GM18519 (cell line): Measurements from ENCODE around the gene TTPAL.

Experiments
- ATAC-seq: cut with Tn5 transposase; IDR thresholded peaks from one replicate; pipeline ENCODE4 v1.9.1; 2021; ENCODE audit warnings: mild to moderate bottlenecking, moderate library complexity; ENCODE audit not compliant: unreplicated experiment, low FRiP score

The TTPAL gene

GRCh38 chr20:44439318-44439717 lies 36.4 kb upstream of the TTPAL start:
- no peak for ATAC-seq

DNA sequence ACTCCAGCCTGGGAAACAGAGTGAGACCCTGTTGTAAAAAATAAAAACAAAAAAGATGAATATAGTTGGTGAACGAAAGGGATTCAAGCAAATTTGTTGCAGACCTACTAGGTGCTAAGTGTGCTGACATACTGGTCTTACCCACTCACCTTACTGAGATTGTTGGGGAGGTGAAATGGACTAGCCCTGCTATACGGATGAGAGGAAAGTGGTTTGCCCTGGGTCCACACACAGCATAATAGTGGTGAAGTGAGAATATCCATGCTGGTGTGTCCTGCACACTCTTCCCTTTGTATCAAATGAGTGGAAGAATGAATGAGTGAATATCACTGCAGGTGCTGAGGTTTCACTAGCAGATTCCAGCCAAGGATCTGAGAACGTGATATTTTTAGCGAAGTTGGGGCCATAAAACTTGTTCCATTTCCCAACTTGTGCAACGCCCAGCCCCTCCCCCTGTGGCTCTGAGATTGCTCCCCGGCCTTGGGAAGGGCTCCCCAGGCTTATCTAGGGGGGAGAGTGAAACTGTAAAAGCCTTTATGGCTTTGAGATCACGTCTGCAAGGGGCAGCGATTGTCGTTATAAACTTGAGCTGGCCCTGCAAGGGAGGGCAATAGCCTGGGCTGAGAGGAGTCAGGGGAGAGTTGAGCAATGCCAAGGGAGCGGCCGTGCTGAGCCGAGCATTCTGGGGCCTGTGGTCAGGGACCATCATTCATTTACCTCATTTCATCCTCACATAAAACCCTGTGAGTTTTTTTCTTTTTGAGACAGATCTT lies 33.2 kb upstream of the TTPAL start:
- ATAC-seq, result no peak

- no peak for ATAC-seq
Measured at GRCh38 chr20:44445742-44446710, 29.6 kb upstream of the TTPAL start.

DNA sequence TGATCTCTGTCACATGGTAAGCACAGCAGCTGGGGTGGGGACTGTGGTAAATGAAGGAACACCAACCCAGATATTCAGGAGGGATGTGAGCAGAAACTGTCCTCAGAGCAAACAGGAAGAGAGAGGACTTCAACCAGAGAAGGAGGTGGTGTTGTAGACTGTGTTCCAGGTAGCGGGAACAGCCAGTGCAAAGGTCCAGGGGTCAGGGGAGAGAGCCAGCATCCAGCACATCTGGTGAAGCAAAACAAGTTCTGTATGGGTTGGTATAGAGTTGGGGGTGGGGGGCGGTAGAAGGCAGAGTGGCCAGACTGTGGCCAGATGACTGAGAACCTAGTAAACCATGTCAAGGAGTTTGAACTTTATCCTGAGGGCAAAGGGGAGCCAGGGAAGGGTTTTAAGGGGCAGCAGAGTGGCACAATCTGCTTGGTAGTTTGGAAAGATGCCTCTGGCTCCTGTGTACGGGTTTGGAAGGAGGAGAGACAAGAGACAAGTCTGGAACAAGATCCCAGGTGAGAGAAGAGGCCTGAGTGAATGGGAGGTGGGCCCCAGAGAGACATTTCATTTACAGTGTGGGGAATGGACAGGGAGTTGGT lies 27.8 kb upstream of the TTPAL start:
- ATAC-seq, result no peak

GRCh38 chr20:44448753-44449546 lies 26.7 kb upstream of the TTPAL start:
- ATAC-seq, result no peak

GRCh38 chr20:44449864-44450263 lies 25.8 kb upstream of the TTPAL start:
- no peak for ATAC-seq

DNA sequence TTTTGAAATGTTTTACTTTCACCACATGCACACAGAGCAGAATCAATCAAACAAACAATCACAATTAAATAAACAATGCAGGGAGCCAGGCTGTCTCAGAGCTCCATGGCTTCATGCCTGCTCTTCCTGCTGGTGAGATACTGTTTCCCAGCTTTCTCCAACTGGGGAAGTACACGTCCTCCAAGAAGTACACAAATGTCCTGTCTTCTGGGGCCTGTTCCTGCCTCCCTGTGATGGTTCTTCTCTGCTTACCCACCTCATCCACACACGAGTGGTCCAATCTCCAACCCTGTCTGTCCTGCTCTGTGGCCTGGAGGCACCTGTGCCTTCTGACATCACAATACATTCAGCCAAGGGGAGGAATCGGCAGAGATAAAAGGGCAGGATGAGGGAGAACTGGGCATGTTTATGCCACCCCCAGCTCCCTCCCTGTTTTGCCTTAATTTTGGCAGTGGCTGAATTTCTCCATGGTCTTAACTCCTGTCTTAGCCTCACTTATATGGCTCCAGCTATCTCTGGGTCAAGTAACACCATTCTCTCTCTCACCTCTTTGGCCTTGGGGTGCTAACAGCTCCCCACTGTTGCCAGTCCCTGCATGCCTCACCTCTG lies 25.3 kb upstream of the TTPAL start:
- no peak for ATAC-seq

DNA sequence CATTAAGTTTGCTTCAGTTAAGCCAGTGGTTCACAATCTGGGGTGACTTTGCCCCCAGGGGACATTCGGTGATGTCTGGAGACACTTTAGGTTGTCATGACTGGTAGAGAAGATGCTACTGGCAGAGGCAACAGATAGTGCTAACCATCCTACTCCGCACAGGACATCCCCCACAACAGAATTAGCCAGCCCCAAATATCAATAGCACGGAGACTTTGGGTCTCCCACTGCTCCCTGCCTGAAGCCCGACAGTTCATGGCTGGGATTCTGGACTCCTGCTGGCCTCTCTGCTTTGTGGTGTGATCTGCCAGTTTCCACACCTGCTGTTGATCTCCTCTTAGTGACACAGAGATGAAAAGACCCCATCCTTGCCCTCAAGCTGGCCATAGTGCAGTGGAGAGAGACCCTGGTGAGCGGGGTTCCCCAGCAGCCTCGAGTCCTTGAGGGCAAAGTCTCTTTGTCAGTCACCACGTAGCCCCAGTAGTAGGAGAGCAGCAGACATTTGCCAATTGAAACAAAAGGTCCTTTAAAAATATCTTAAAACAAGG lies 24.7 kb upstream of the TTPAL start:
- no peak for ATAC-seq

GRCh38 chr20:44454306-44454963 lies 21.2 kb upstream of the TTPAL start:
- ATAC-seq, result no peak

DNA sequence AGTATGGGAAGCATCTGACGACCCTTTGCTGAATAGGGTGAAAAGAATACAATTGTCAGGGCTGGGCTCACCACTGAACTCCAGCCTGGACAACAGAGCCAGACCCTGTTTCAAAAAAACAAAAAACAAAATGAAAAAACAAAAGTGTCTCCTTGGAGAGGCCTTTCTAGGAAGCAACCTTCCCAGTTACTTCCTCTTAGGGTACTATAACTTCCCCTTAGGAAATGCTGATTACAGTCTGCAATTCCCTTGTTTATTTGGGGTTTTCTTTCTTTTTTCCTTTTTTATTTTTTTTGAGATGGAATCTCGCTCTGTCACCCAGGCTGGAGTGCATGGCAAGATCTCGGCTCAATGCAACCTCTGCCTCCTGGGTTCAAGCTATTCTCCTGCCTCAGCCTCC lies 20.5 kb upstream of the TTPAL start:
- no peak for ATAC-seq

DNA sequence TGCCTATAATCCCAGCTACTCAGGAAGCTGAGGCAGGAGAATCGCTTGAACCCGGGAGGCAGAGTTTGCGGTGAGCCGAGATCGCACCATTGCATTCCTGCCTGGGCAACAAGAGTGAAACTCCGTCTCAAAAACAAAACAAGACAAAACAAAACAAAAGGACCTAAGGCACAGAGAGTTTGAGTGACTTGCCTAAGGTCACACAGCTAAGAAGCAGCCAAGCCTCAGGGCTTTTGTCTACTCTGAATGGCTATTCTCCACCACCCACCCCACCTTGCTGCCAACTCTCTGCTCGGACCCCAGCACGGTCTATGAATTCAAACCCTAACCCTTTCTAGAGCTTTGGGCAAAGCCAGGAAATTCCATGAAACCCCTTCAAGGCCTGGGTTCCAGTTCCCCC lies 19.1 kb upstream of the TTPAL start:
- no peak for ATAC-seq

DNA sequence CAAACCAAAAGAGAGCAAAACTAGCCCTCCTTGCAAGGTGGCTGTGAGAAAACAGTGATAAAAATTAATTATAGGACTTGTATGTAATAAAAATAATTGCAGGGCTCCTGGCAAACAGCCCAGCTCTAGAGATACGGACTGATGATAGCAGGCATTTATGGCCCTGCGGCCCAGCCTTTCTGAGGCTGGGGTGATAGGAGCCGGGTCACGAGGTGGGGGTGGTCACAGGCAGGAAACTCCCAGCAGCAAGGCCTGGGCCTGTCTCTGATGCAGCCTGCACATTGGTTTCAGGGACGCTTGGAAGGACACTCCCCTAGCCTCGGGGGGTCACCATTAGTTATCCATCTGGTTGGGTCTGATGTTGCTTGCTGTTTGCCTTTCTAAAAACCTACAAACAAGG lies 18.7 kb upstream of the TTPAL start:
- no peak for ATAC-seq

GRCh38 chr20:44459271-44459670 lies 16.4 kb upstream of the TTPAL start:
- no peak for ATAC-seq

- ATAC-seq, result no peak
Measured at GRCh38 chr20:44460795-44461141, 14.9 kb upstream of the TTPAL start.

DNA sequence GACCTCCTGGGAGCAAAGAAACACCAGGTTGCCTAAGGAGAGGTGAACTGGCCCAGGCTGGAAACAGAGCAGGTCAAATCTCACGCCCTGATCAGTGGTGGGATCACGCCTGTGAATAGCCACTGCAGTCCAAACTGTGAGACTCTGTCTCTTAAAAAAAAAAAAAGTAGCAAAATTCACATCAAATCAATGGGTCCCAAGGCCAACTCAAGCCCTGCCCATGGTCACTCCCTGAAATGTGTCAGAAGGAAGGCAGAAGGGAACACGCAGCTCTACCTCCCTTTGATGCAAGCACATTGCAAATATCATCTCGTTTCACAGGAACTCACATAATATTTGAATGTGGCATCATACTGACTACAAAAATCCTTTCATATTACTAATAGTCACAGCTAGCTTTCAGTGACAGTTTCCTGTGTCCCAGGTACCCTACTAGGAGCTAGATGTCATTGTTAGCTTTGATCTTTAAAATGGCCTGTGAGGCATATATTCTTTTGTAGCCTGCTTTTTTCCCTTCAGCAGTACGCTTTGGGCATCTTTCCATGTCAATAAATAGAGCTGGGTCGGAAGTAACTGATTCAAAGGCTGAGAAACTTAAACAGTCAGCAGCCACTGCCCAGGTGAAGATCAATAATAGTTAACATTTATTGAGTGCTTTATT lies 14.4 kb upstream of the TTPAL start:
- no peak for ATAC-seq

DNA sequence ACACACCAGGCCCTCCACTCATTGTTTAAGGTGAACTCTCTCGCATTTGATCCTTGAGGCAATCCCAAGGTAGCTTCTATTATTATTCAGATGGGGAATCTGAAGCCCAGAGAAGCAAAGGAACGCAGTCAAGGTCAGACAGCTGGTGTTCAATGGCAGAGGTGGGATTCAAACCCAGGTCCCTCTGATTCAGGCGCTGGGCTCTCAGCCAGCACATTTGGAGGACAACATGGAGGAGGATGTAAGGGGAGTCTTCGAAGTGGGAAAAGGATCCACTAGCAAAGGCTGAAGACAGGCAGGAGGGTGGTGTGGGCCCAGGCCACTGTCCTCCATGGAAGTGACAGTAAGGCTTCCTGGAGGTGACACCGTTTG lies 13.9 kb upstream of the TTPAL start:
- ATAC-seq, result no peak

GRCh38 chr20:44463466-44463865 lies 12.2 kb upstream of the TTPAL start:
- ATAC-seq, result no peak

- no peak for ATAC-seq
Measured at GRCh38 chr20:44464514-44464913, 11.2 kb upstream of the TTPAL start.

DNA sequence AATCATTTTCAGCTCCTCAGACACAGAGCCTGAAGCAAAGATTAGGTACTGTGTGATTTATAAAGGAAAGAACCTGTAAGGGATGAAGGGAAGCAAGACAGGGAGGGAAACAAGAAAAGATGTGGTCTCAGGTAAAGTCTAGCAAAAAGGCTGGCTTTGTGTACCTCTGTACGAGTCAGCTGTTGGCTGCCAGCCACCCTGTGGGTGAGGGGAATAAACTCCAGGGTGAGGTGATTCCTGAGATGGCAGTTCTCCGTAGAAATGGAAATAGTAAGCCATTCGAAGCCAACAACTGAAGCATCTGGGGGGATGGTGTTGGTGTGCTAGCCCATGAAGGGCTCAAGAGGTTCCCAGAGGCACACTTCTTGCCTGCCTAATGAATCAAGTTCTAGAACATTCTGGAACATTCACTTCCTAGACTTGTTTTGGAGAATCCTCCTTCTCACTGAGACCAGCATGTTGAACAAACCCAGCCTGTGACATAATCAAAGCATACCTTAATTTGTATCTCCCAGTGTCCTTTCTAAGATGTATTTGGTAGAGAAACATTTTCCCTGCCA lies 10.6 kb upstream of the TTPAL start:
- ATAC-seq, result no peak
